ENCODE measurements around the gene MTHFD1L. TPM values are rescaled to one million over a fixed set of nuclear protein-coding genes. Genes with fewer than 3 reads are reported as not detected.

MTHFD1L gene
- total and polyA plus RNA-seq, 10 donors = 6.7 to 32.1 (median 13.1) TPM

- no peak for DNase-seq
- Histone ChIP-seq H3K27ac (no peak overlapping the region), H3K36me3 (peaks cover 0 to 62% (median 15%) of the 10 kb centered on the region in 6 donors), H3K4me1 (no peaks in the 10 kb centered on the region), H3K9me3 (peaks cover 0 to 9% (median 0%) of the 10 kb centered on the region in 8 donors), H3K4me3 (no peak overlapping the region), H3K27me3 (replicated peaks in 1 of 7) (no peaks in the 10 kb centered on the region)
- TF ChIP-seq POLR2A (IDR thresholded peaks at IDR 0.05) (no peak), CTCF (IDR thresholded peaks at IDR 0.05 in 8 of 11, conservative IDR thresholded peaks at IDR 0.05 in 3 of 11) (no peak), POLR2AphosphoS5 (IDR thresholded peaks at IDR 0.05) (no peak)
- WGBS, 5 donors = 95 to 98% (median 96%) methylated on average over 4 of the region's 4 CpGs
- intact Hi-C loops (cut with DNase I; ENCODE audit: low total_unique reads) = no loop called here
These were observed 104.4 kb downstream of the MTHFD1L start for GRCh38 chr6:150969901-150970300.

- TF ChIP-seq CTCF (IDR thresholded peaks at IDR 0.05 in 8 of 11, conservative IDR thresholded peaks at IDR 0.05 in 3 of 11) (no peak), POLR2AphosphoS5 (IDR thresholded peaks at IDR 0.05) (no peak), POLR2A (IDR thresholded peaks at IDR 0.05) (no peak)
- intact Hi-C loops (cut with DNase I; ENCODE audit: low total_unique reads) = no loop called here
- WGBS, 5 donors = 82 to 95% (median 92%) methylated on average over 8 of the region's 8 CpGs
- Histone ChIP-seq H3K4me1 (no peaks in the 10 kb centered on the region), H3K36me3 (peaks cover 0 to 55% (median 14%) of the 10 kb centered on the region in 6 donors), H3K4me3 (no peak overlapping the region), H3K27ac (no peak overlapping the region), H3K27me3 (replicated peaks in 1 of 7) (no peaks in the 10 kb centered on the region), H3K9me3 (peaks cover 0 to 9% (median 0%) of the 10 kb centered on the region in 8 donors)
- no peak for DNase-seq
These were observed 105.7 kb downstream of the MTHFD1L start for GRCh38 chr6:150971219-150971618.

- H3K36me3 ChIP-seq = peaks cover 0 to 40% (median 14%) of the 10 kb centered on the region in 6 donors
- H3K27me3 ChIP-seq (replicated peaks in 1 of 7) = no peaks in the 10 kb centered on the region
- 95 to 99% (median 96%) methylated on average over 6 of the region's 6 CpGs for WGBS, 5 donors
- TF ChIP-seq CTCF (IDR thresholded peaks at IDR 0.05 in 8 of 11, conservative IDR thresholded peaks at IDR 0.05 in 3 of 11) (no peak), POLR2A (IDR thresholded peaks at IDR 0.05) (no peak), POLR2AphosphoS5 (IDR thresholded peaks at IDR 0.05) (no peak)
- intact Hi-C loops (cut with DNase I; ENCODE audit: low total_unique reads) = no loop called here
- no peak for DNase-seq
- peaks cover 0 to 9% (median 0%) of the 10 kb centered on the region in 8 donors for H3K9me3 ChIP-seq
- H3K4me1 ChIP-seq = no peaks in the 10 kb centered on the region
- H3K27ac ChIP-seq = no peak overlapping the region
- H3K4me3 ChIP-seq = no peak overlapping the region
These were observed 109.6 kb downstream of the MTHFD1L start for GRCh38 chr6:150975136-150975535.

GRCh38 chr6:150977281-150977680 is 111.8 kb downstream of the MTHFD1L start:
- H3K4me3 ChIP-seq = no peak overlapping the region
- WGBS, 5 donors = 52 to 77% (median 77%) methylated on average over 2 of the region's 2 CpGs
- intact Hi-C loops (cut with DNase I; ENCODE audit: low total_unique reads) = no loop called here
- DNase-seq = no peak
- peaks cover 0 to 9% (median 0%) of the 10 kb centered on the region in 8 donors for H3K9me3 ChIP-seq
- no peak overlapping the region for H3K27ac ChIP-seq
- no peak for TF ChIP-seq POLR2A (IDR thresholded peaks at IDR 0.05)
- no peak for TF ChIP-seq POLR2AphosphoS5 (IDR thresholded peaks at IDR 0.05)
- TF ChIP-seq CTCF (IDR thresholded peaks at IDR 0.05 in 8 of 11, conservative IDR thresholded peaks at IDR 0.05 in 3 of 11) = no peak
- H3K27me3 ChIP-seq (replicated peaks in 1 of 7) = no peaks in the 10 kb centered on the region
- peaks cover 0 to 32% (median 12%) of the 10 kb centered on the region in 6 donors for H3K36me3 ChIP-seq
- peaks cover 0 to 12% (median 2%) of the 10 kb centered on the region in 6 donors for H3K4me1 ChIP-seq
